Measurements from ENCODE around the gene ADORA2B. TPM values are rescaled to one million over a fixed set of nuclear protein-coding genes. Genes with fewer than 3 reads are reported as not detected.

Gene ADORA2B
- total and polyA plus RNA-seq, 2 experiments from 2014 or later, result 10.3 to 13.7 TPM

DNA sequence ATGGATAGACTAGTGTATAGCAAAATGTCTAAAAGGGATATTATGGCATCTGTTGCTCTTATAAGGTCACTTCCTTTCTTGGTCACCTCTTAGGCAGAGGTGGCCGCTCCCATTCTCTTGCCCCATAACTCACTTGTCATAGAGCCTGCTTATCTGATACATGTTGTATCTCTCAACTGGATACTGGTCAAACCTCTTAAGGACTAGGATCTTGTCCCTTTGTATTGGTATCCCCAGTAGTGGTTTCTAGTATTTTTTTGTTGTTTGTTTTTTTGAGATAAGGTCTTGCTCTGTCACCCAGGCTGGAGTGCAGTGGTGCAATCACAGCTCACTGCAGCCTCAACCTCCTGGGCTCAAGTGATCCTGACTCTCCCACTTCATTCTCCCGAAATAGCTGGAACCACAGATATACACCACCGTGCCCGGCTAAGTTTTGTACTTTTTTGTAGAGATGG, 27.6 kb downstream of the ADORA2B start:
- H3K9me2 ChIP-seq (ENCODE audit: insufficient read depth), result no peaks in the 10 kb centered on the region
- in situ Hi-C loops (cut with MboI), result no loop called here
- H2AFZ ChIP-seq, result no peak overlapping the region
- H3K4me1 ChIP-seq (ENCODE audit: insufficient read depth), result 0 out of 2 replicates have a peak, but pooled peaks cover 3% of the 10 kb centered on the region
- DNase-seq, result no peak
- no peaks in the 10 kb centered on the region for H3K9me3 ChIP-seq (ENCODE audit: low read depth)
- H3K4me3 ChIP-seq, result no peak overlapping the region
- H3K27ac ChIP-seq, result no peak overlapping the region
- H3F3A ChIP-seq (ENCODE audit: insufficient read depth), result no peaks in the 10 kb centered on the region
- H3K9ac ChIP-seq, result no peak overlapping the region
- H4K20me1 ChIP-seq (ENCODE audit: insufficient read depth), result no peaks in the 10 kb centered on the region; the same call in 1 of the 2 replicates
- WGBS, 2 experiments (ENCODE audit: low coverage in 1 of 2, low lambda C conversion rate in 2 of 2, missing lambda C conversion rate in 2 of 2), result 74 to 84% methylated on average over 4 of the region's 4 CpGs
- no peak overlapping the region for H3K4me2 ChIP-seq (ENCODE audit: unreplicated experiment)
- TF ChIP-seq EZH2phosphoT487 (IDR thresholded peaks at IDR 0.05; ENCODE audit: insufficient read depth, low read depth) (no peak), EZH2 (IDR thresholded peaks at IDR 0.05; ENCODE audit: insufficient read depth, poor library complexity, severe bottlenecking) (no peak)
- H3K79me2 ChIP-seq (ENCODE audit: insufficient read depth), result peaks cover 9% of the 10 kb centered on the region; the same call in 1 of the 2 replicates
- H3K27me3 ChIP-seq (replicated peaks; ENCODE audit: insufficient read depth), result no peaks in the 10 kb centered on the region
- H3K36me3 ChIP-seq (ENCODE audit: low read depth), result 0 out of 2 replicates have a peak, but pooled peaks cover 3% of the 10 kb centered on the region

DNA sequence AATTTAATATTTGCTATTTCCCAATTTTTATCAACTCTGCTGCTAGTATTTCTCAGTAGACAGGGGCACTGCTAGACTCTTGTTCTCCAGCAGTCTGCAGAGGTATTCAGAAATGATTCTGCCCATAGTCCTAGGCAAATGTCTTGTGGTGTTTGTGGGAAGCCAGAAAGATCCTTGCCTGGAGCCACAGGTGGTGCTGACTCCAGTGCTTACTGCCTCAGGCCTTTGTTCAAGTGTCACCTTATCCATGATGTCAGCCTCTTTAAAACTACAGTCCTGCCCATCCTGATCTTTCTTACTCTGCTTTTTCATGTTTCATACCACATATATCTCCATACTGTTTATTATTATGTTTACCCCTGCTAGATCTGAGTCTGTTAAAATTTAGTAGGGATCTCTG, 28.1 kb downstream of the ADORA2B start:
- Histone ChIP-seq H4K20me1 (ENCODE audit: insufficient read depth) (no peaks in the 10 kb centered on the region; the same call in 1 of the 2 replicates), H3K27ac (no peak overlapping the region), H3F3A (ENCODE audit: insufficient read depth) (no peaks in the 10 kb centered on the region), H3K4me2 (ENCODE audit: unreplicated experiment) (no peak overlapping the region), H2AFZ (no peak overlapping the region), H3K27me3 (replicated peaks; ENCODE audit: insufficient read depth) (no peaks in the 10 kb centered on the region), H3K9ac (no peak overlapping the region), H3K9me3 (ENCODE audit: low read depth) (no peaks in the 10 kb centered on the region), H3K4me3 (no peak overlapping the region), H3K79me2 (ENCODE audit: insufficient read depth) (peaks cover 9% of the 10 kb centered on the region; the same call in 1 of the 2 replicates), H3K36me3 (ENCODE audit: low read depth) (peaks cover 8% of the 10 kb centered on the region; the same call in 1 of the 2 replicates), H3K9me2 (ENCODE audit: insufficient read depth) (no peaks in the 10 kb centered on the region), H3K4me1 (ENCODE audit: insufficient read depth) (0 out of 2 replicates have a peak, but pooled peaks cover 3% of the 10 kb centered on the region)
- TF ChIP-seq EZH2phosphoT487 (IDR thresholded peaks at IDR 0.05; ENCODE audit: insufficient read depth, low read depth) (no peak), EZH2 (IDR thresholded peaks at IDR 0.05; ENCODE audit: insufficient read depth, poor library complexity, severe bottlenecking) (no peak)
- DNase-seq, result no peak
- in situ Hi-C loops (cut with MboI), result no loop called here

GRCh38 chr17:15973834-15974233, 28.9 kb downstream of the ADORA2B start:
- Histone ChIP-seq H3K4me3 (no peak overlapping the region), H3K4me2 (ENCODE audit: unreplicated experiment) (no peak overlapping the region), H3K36me3 (ENCODE audit: low read depth) (peaks cover 10% of the 10 kb centered on the region; the same call in 1 of the 2 replicates), H3K9me2 (ENCODE audit: insufficient read depth) (no peaks in the 10 kb centered on the region), H3K9ac (no peak overlapping the region), H3K4me1 (ENCODE audit: insufficient read depth) (0 out of 2 replicates have a peak, but pooled peaks cover 3% of the 10 kb centered on the region), H4K20me1 (ENCODE audit: insufficient read depth) (no peaks in the 10 kb centered on the region; the same call in 1 of the 2 replicates), H3K9me3 (ENCODE audit: low read depth) (no peaks in the 10 kb centered on the region), H3K79me2 (ENCODE audit: insufficient read depth) (peaks cover 9% of the 10 kb centered on the region; the same call in 1 of the 2 replicates), H3F3A (ENCODE audit: insufficient read depth) (no peaks in the 10 kb centered on the region), H3K27me3 (replicated peaks; ENCODE audit: insufficient read depth) (no peaks in the 10 kb centered on the region), H3K27ac (no peak overlapping the region), H2AFZ (no peak overlapping the region)
- 49 to 51% methylated on average over 6 of the region's 6 CpGs for WGBS, 2 experiments (ENCODE audit: low coverage in 1 of 2, low lambda C conversion rate in 2 of 2, missing lambda C conversion rate in 2 of 2)
- TF ChIP-seq EZH2phosphoT487 (IDR thresholded peaks at IDR 0.05; ENCODE audit: insufficient read depth, low read depth) (no peak), EZH2 (IDR thresholded peaks at IDR 0.05; ENCODE audit: insufficient read depth, poor library complexity, severe bottlenecking) (no peak)
- in situ Hi-C loops (cut with MboI), result no loop called here
- DNase-seq, result peak; percentile 33

GRCh38 chr17:15977894-15978293, 33.0 kb downstream of the ADORA2B start:
- no peaks in the 10 kb centered on the region for H3F3A ChIP-seq (ENCODE audit: insufficient read depth)
- in situ Hi-C loops (cut with MboI), result loop anchor here (25.0 kb wide), 1 partner anchor 141 kb away; no protein-coding TSS in a partner anchor
- WGBS, 2 experiments (ENCODE audit: low coverage in 1 of 2, low lambda C conversion rate in 2 of 2, missing lambda C conversion rate in 2 of 2), result 96 to 100% methylated on average over 2 of the region's 2 CpGs
- no peaks in the 10 kb centered on the region for H3K9me2 ChIP-seq (ENCODE audit: insufficient read depth)
- no peak overlapping the region for H3K4me2 ChIP-seq (ENCODE audit: unreplicated experiment)
- H3K9ac ChIP-seq, result no peak overlapping the region
- no peak overlapping the region for H2AFZ ChIP-seq
- H4K20me1 ChIP-seq (ENCODE audit: insufficient read depth), result no peaks in the 10 kb centered on the region
- H3K36me3 ChIP-seq (ENCODE audit: low read depth), result peaks cover 10% of the 10 kb centered on the region; the same call in 1 of the 2 replicates
- no peak for DNase-seq
- H3K27ac ChIP-seq, result no peak overlapping the region
- no peaks in the 10 kb centered on the region for H3K9me3 ChIP-seq (ENCODE audit: low read depth)
- H3K4me3 ChIP-seq, result no peak overlapping the region
- H3K4me1 ChIP-seq (ENCODE audit: insufficient read depth), result 0 out of 2 replicates have a peak, but pooled peaks cover 9% of the 10 kb centered on the region
- H3K79me2 ChIP-seq (ENCODE audit: insufficient read depth), result no peaks in the 10 kb centered on the region; the same call in 1 of the 2 replicates
- H3K27me3 ChIP-seq (replicated peaks; ENCODE audit: insufficient read depth), result no peaks in the 10 kb centered on the region
- TF ChIP-seq EZH2phosphoT487 (IDR thresholded peaks at IDR 0.05; ENCODE audit: insufficient read depth, low read depth) (no peak), EZH2 (IDR thresholded peaks at IDR 0.05; ENCODE audit: insufficient read depth, poor library complexity, severe bottlenecking) (no peak)

Measured in GM23248 (cell line).